ENCODE results near the gene CDC37L1.
A peak's percentile ranks its signal among the peaks of the same experiment; 100 is the strongest.
"Not testable (repeated sequence)": the region's sequence is repeated elsewhere in the genome, so short reads cannot be mapped to it uniquely, and the experiment has no call there.

CDC37L1 gene

GRCh38 chr9:4717815-4718214 is 38.4 kb downstream of the CDC37L1 start:
- no peak for DNase-seq

- no peak for DNase-seq
These were observed 39.5 kb downstream of the CDC37L1 start for GRCh38 chr9:4718911-4719310.

- DNase-seq: no peak
These were observed 42.4 kb downstream of the CDC37L1 start for GRCh38 chr9:4721736-4722135.

- no peak for DNase-seq
These were observed 46.5 kb downstream of the CDC37L1 start for GRCh38 chr9:4725706-4726442.

- no peak for DNase-seq
These were observed 48.2 kb downstream of the CDC37L1 start for GRCh38 chr9:4727593-4727992.

- no peak for DNase-seq
These were observed 53.5 kb downstream of the CDC37L1 start for GRCh38 chr9:4732890-4733289.

- no peak for DNase-seq
These were observed 54.8 kb downstream of the CDC37L1 start for GRCh38 chr9:4734150-4734549.

- DNase-seq: no peak
These were observed 59.7 kb downstream of the CDC37L1 start for GRCh38 chr9:4738866-4739586.

GRCh38 chr9:4739587-4740387 is 60.4 kb downstream of the CDC37L1 start:
- DNase-seq: no peak

- DNase-seq: no peak
These were observed 60.9 kb downstream of the CDC37L1 start for GRCh38 chr9:4740388-4740637.

GRCh38 chr9:4740638-4741364 is 61.4 kb downstream of the CDC37L1 start, which contains the start of gene AK3:
Gene AK3 (minus strand): TSS chr9:4741202. CDS start chr9:4741087, 115 bp downstream.
- peak; percentile 63 for DNase-seq

GRCh38 chr9:4741365-4742089 is 62.2 kb downstream of the CDC37L1 start:
- no peak for DNase-seq

- no peak for DNase-seq
These were observed 62.9 kb downstream of the CDC37L1 start for GRCh38 chr9:4742246-4742645.

- DNase-seq: no peak
These were observed 63.9 kb downstream of the CDC37L1 start for GRCh38 chr9:4743131-4743875.

- DNase-seq: no peak
These were observed 67.1 kb downstream of the CDC37L1 start for GRCh38 chr9:4746278-4747030.

- no peak for DNase-seq
These were observed 69.2 kb downstream of the CDC37L1 start for GRCh38 chr9:4748612-4749011.

- peak; percentile 55 for DNase-seq
These were observed 70.8 kb downstream of the CDC37L1 start for GRCh38 chr9:4750023-4750673.

GRCh38 chr9:4754530-4754929 is 75.2 kb downstream of the CDC37L1 start:
- not testable (repeated sequence) for DNase-seq

GRCh38 chr9:4755026-4755609 is 75.7 kb downstream of the CDC37L1 start:
- DNase-seq: no peak

GRCh38 chr9:4756420-4756819 is 77.1 kb downstream of the CDC37L1 start:
- DNase-seq: no peak
